Spleen (tissue), 11 donors: ENCODE results near the gene CCDC78. TPM values are rescaled to one million over a fixed set of nuclear protein-coding genes. Genes with fewer than 3 reads are reported as not detected.

Experiments used
- DNase-seq: peaks from one replicate; pipeline ENCODE4 v3.0.0-alpha.2; 2020
- H3K27ac ChIP-seq, 8 donors: fragments of 200-600 bp; sonication (generic) in 7 of 8; 1 replicate in 4 of 8; 2 replicates in 4 of 8; pipeline versions ENCODE4 v1.5.0 to v1.8.0; 2016 to 2021; ENCODE audit warnings: inconsistent platforms in 4 of 8, mild to moderate bottlenecking in 4 of 8, moderate library complexity in 1 of 8
- H3K27me3 ChIP-seq, 7 donors: fragments of 200-600 bp; sonication (generic) in 6 of 7; replicated peaks in 1 of 7; 1 replicate in 4 of 7; 2 replicates in 3 of 7; pipeline versions ENCODE4 v1.5.0 to v1.8.0; 2016 to 2021; ENCODE audit warnings: inconsistent platforms in 3 of 7, mild to moderate bottlenecking in 1 of 7
- H3K36me3 ChIP-seq, 6 donors: fragments of 200-600 bp; sonication (generic) in 5 of 6; 1 replicate in 4 of 6; 2 replicates in 2 of 6; pipeline versions ENCODE4 v1.5.0 to v1.8.0; 2016 to 2021; ENCODE audit warnings: inconsistent platforms in 2 of 6
- H3K4me1 ChIP-seq, 6 donors: fragments of 200-600 bp; sonication (generic) in 5 of 6; 1 replicate in 3 of 6; 2 replicates in 3 of 6; pipeline versions ENCODE4 v1.5.0 to v1.8.0; 2016 to 2021; ENCODE audit warnings: inconsistent platforms in 3 of 6
- H3K4me3 ChIP-seq, 8 donors: fragments of 200-600 bp; sonication (generic) in 7 of 8; 1 replicate in 4 of 8; 2 replicates in 4 of 8; pipeline versions ENCODE4 v1.5.0 to v1.8.0; 2016 to 2021; ENCODE audit warnings: inconsistent platforms in 4 of 8, mild to moderate bottlenecking in 4 of 8, moderate library complexity in 2 of 8
- H3K9me3 ChIP-seq, 8 donors: fragments of 200-600 bp; sonication (generic) in 7 of 8; 1 replicate in 4 of 8; 2 replicates in 4 of 8; pipeline versions ENCODE4 v1.5.0 to v1.8.0; 2016 to 2021; ENCODE audit warnings: inconsistent platforms in 4 of 8
- CTCF ChIP-seq, 11 experiments: fragments of 200-600 bp in 7 of 11; fragments of 450-650 bp in 4 of 11; sonication (generic) in 4 of 11; IDR thresholded peaks in 8 of 11; conservative IDR thresholded peaks in 3 of 11; 1 replicate in 7 of 11; 2 replicates in 4 of 11; pipeline versions ENCODE4 v1.4.0 to v1.8.0; 2016 to 2021; ENCODE audit warnings: antibody characterized with exemption in 11 of 11, inconsistent platforms in 4 of 11, mild to moderate bottlenecking in 1 of 11
- POLR2A ChIP-seq, 3 donors: fragments of 450-650 bp; IDR thresholded peaks; one replicate each; pipeline ENCODE4 v1.5.1; 2017; ENCODE audit warnings: antibody characterized with exemption in 3 of 3, mild to moderate bottlenecking in 1 of 3
- POLR2AphosphoS5 ChIP-seq, 3 donors: sonication (generic); formaldehyde crosslinking; IDR thresholded peaks; one replicate each; pipeline ENCODE4 v1.5.1; 2017; ENCODE audit warnings: antibody characterized with exemption in 3 of 3
- WGBS, 5 donors: extraction: QIAGEN DNeasy Blood & Tissue Kit in 3 of 5; methylation state at CpG; one replicate each; pipeline versions ENCODE4 v1.1.5 to v1.1.7; 2013 to 2018; 5-methylcytosine and 5-hydroxymethylcytosine counted together
- intact Hi-C: fragments of 100-400 bp; cut with DNase I; formaldehyde crosslinking; loops from one replicate; pipeline ENCODE4 v1.15.0; 2023; ENCODE audit warnings: low total_unique reads
- polyA plus RNA-seq, 3 donors: library from polyadenylated mRNA; stranded (reverse); fragments of 200-250 nt; gene quantifications; one replicate each; pipeline ENCODE4 v1.2.1, GENCODE V29; 2013
- total RNA-seq, 7 donors: library from RNA; depleted of rRNA in 3 of 7; stranded (reverse); fragments of >200 nt in 3 of 7; fragmentation: NEBNext Ultra II Directional in 4 of 7; extraction: Animal tissue kit (Norgen Biotek cat#: 25700) in 4 of 7; gene quantifications; one replicate each; pipeline versions ENCODE4 v1.1.0 to v1.2.1, GENCODE V29; 2016 to 2021
- donor health status: healthy with polysubstance abuse.
- donor health status: DM: no; HTN: no; CAD: no; lungs with moderate emphysema.
- donor health status: DM: no; HTN: no; CAD: no.
- donor health status: Bipolar disorder and iron deficiency.
- donor health status: healthy.
- donor health status: DM: no; HTN: no; CAD: no.
- donor health status: DM: yes; HTN: yes; CAD: no.

The CCDC78 gene
- total and polyA plus RNA-seq, 10 donors: 2.9 to 23.7 (median 7.2) TPM

- no peak overlapping the region for H3K27ac ChIP-seq
- peaks cover 0 to 40% (median 22%) of the 10 kb centered on the region in 6 donors for H3K4me1 ChIP-seq
- H3K9me3 ChIP-seq: no peaks in the 10 kb centered on the region
- no peak for DNase-seq
- peak overlapping the region in 1 of 8 donors; percentile 48 for H3K4me3 ChIP-seq
- no peaks in the 10 kb centered on the region for H3K36me3 ChIP-seq
- TF ChIP-seq POLR2A (IDR thresholded peaks at IDR 0.05) (no peak), CTCF (IDR thresholded peaks at IDR 0.05 in 8 of 11, conservative IDR thresholded peaks at IDR 0.05 in 3 of 11) (no peak)
- peaks cover 6 to 100% (median 96%) of the 10 kb centered on the region in 7 donors for H3K27me3 ChIP-seq
- 8 to 15% (median 14%) methylated on average over 11 to 50 of the region's 50 CpGs for WGBS, 5 donors
- intact Hi-C loops: no loop called here
Measured at GRCh38 chr16:704552-705380, 21.5 kb downstream of the CCDC78 start.

GRCh38 chr16:704047-704446 lies 22.2 kb downstream of the CCDC78 start:
- Histone ChIP-seq H3K36me3 (no peaks in the 10 kb centered on the region), H3K4me1 (peaks cover 0 to 46% (median 22%) of the 10 kb centered on the region in 6 donors), H3K4me3 (no peak overlapping the region), H3K9me3 (no peaks in the 10 kb centered on the region), H3K27ac (no peak overlapping the region), H3K27me3 (peaks cover 6 to 100% (median 96%) of the 10 kb centered on the region in 7 donors)
- intact Hi-C loops: no loop called here
- TF ChIP-seq CTCF (IDR thresholded peaks at IDR 0.05 in 8 of 11, conservative IDR thresholded peaks at IDR 0.05 in 3 of 11) (no peak), POLR2A (IDR thresholded peaks at IDR 0.05) (no peak), POLR2AphosphoS5 (IDR thresholded peaks at IDR 0.05) (no peak)
- DNase-seq: no peak
- 54 to 80% (median 68%) methylated on average over 1 to 7 of the region's 7 CpGs for WGBS, 5 donors

- H3K27ac ChIP-seq: no peak overlapping the region
- no peak overlapping the region for H3K4me3 ChIP-seq
- no peak for DNase-seq
- WGBS, 5 donors: 67 to 82% (median 81%) methylated on average over 1 to 12 of the region's 12 CpGs
- H3K27me3 ChIP-seq: peaks cover 6 to 99% (median 91%) of the 10 kb centered on the region in 7 donors
- H3K9me3 ChIP-seq: no peaks in the 10 kb centered on the region
- H3K36me3 ChIP-seq: no peaks in the 10 kb centered on the region
- intact Hi-C loops: no loop called here
- TF ChIP-seq POLR2A (IDR thresholded peaks at IDR 0.05) (no peak), POLR2AphosphoS5 (IDR thresholded peaks at IDR 0.05) (no peak), CTCF (IDR thresholded peaks at IDR 0.05 in 8 of 11, conservative IDR thresholded peaks at IDR 0.05 in 3 of 11) (no peak)
- H3K4me1 ChIP-seq: peaks cover 0 to 46% (median 22%) of the 10 kb centered on the region in 6 donors
Measured at GRCh38 chr16:703406-703805, 22.8 kb downstream of the CCDC78 start.

GRCh38 chr16:702341-702740 lies 23.9 kb downstream of the CCDC78 start:
- Histone ChIP-seq H3K4me1 (peaks cover 0 to 46% (median 22%) of the 10 kb centered on the region in 6 donors), H3K36me3 (no peaks in the 10 kb centered on the region), H3K27ac (no peak overlapping the region), H3K9me3 (no peaks in the 10 kb centered on the region), H3K4me3 (no peak overlapping the region), H3K27me3 (peaks cover 6 to 100% (median 82%) of the 10 kb centered on the region in 7 donors)
- no peak for DNase-seq
- 85 to 88% (median 86%) methylated on average over 19 of the region's 19 CpGs for WGBS, 5 donors
- TF ChIP-seq CTCF (IDR thresholded peaks at IDR 0.05 in 8 of 11, conservative IDR thresholded peaks at IDR 0.05 in 3 of 11) (no peak), POLR2AphosphoS5 (IDR thresholded peaks at IDR 0.05) (no peak), POLR2A (IDR thresholded peaks at IDR 0.05) (no peak)
- intact Hi-C loops: no loop called here
